Measurements from ENCODE around the gene PROKR1.

PROKR1 gene

DNA sequence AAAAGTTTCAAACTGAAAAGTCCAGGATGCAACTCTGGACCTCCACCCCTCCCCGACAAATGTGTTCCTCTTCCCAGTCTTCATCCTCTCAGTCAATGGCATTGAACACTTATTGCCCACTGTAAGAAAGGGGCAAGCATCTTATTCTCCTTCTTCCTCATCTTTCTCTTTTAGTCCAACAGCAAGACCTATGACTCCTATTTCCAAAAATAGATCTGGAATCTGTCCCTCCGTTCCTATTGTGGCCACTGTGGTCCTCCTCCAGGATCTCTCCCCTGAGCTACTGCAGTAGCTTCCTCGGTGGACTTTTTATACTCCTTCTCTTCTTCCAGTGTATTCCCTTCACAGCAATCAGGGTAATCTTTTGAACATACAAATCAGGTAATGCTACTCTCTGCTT lies 63.3 kb downstream of the PROKR1 start:
- DNase-seq: no peak

All from activated effector memory CD4-positive, alpha-beta T cell treated with Interleukin-2 at 50 U/mL for 16 hours (primary cell).